SK-N-SH treated with all-trans-retinoic acid at 6 μM for 48 hours (cell line): ENCODE results near the gene PSME3.

Source experiments
- ATAC-seq: fragments of 200-7000 bp; cut with Tn5 transposase; 3 replicates; pipeline ENCODE4 v1.9.1; 2020; ENCODE audit warnings: mild to moderate bottlenecking, moderate library complexity
- ARNTL ChIP-seq: fragments of 450-650 bp; formaldehyde crosslinking; IDR thresholded peaks from 2 replicates; pipeline ENCODE4 v1.5.0; 2020; ENCODE audit warnings: low read depth, mild to moderate bottlenecking, moderate library complexity, borderline replicate concordance
- BACH2 ChIP-seq: fragments of 250-450 bp; sonication (Bioruptor Pico); IDR thresholded peaks from 2 replicates; pipeline ENCODE4 v1.9.0; 2021; ENCODE audit warnings: mild to moderate bottlenecking, borderline replicate concordance
- CSDC2 ChIP-seq: fragments of 250-450 bp; sonication (Bioruptor Pico); IDR thresholded peaks from 2 replicates; pipeline ENCODE4 v1.5.0; 2020; ENCODE audit warnings: mild to moderate bottlenecking, moderate library complexity
- CSRNP3 ChIP-seq: fragments of 250-450 bp; sonication (Bioruptor Pico); IDR thresholded peaks from 2 replicates; pipeline ENCODE4 v1.5.1; 2021; ENCODE audit warnings: mild to moderate bottlenecking, moderate library complexity
- GLIS3 ChIP-seq: fragments of 250-450 bp; sonication (Bioruptor Pico); IDR thresholded peaks from 2 replicates; pipeline ENCODE4 v1.5.0; 2020; ENCODE audit warnings: mild to moderate bottlenecking, moderate library complexity
- ISL1 ChIP-seq: fragments of 250-450 bp; sonication (Bioruptor Pico); IDR thresholded peaks from 2 replicates; pipeline ENCODE4 v2.1.2; 2022; ENCODE audit warnings: mild to moderate bottlenecking, moderate library complexity
- OSR1 ChIP-seq: fragments of 250-450 bp; sonication (Bioruptor Pico); IDR thresholded peaks from 2 replicates; pipeline ENCODE4 v1.8.0; 2022; ENCODE audit warnings: moderate library complexity, mild to moderate bottlenecking, inconsistent platforms
- POU6F1 ChIP-seq: fragments of 250-450 bp; sonication (Bioruptor Pico); IDR thresholded peaks from 2 replicates; pipeline ENCODE4 v1.8.0; 2021; ENCODE audit warnings: low read depth, mild to moderate bottlenecking, moderate library complexity, borderline replicate concordance
- PPARA ChIP-seq: fragments of 250-450 bp; sonication (Bioruptor Pico); IDR thresholded peaks from 2 replicates; pipeline ENCODE4 v1.5.0; 2020; ENCODE audit warnings: mild to moderate bottlenecking, borderline replicate concordance
- RARB ChIP-seq: fragments of 250-450 bp; sonication (Bioruptor Pico); IDR thresholded peaks from 2 replicates; pipeline ENCODE4 v1.8.0; 2021; ENCODE audit warnings: mild to moderate bottlenecking, moderate library complexity
- SNAI2 ChIP-seq: fragments of 250-450 bp; sonication (Bioruptor Pico); IDR thresholded peaks from 2 replicates; pipeline ENCODE4 v1.5.0; 2020; ENCODE audit warnings: mild to moderate bottlenecking, moderate library complexity
- TCF4 ChIP-seq: fragments of 250-450 bp; sonication (Bioruptor Pico); IDR thresholded peaks from 2 replicates; pipeline ENCODE4 v1.8.0; 2021; ENCODE audit warnings: mild to moderate bottlenecking, moderate library complexity, borderline replicate concordance
- TOX ChIP-seq: fragments of 250-450 bp; sonication (Bioruptor Pico); IDR thresholded peaks from 2 replicates; pipeline ENCODE4 v1.8.0; 2021; ENCODE audit warnings: mild to moderate bottlenecking, moderate library complexity, borderline replicate concordance
- TSHZ2 ChIP-seq: fragments of 250-450 bp; sonication (Bioruptor Pico); IDR thresholded peaks from 2 replicates; pipeline ENCODE4 v1.5.0; 2020; ENCODE audit warnings: mild to moderate bottlenecking, moderate library complexity
- ZC3H10 ChIP-seq: fragments of 250-450 bp; sonication (Bioruptor Pico); IDR thresholded peaks from 2 replicates; pipeline ENCODE4 v1.5.1; 2021; ENCODE audit warnings: mild to moderate bottlenecking, moderate library complexity
- ZFP3 ChIP-seq: fragments of 250-450 bp; sonication (Bioruptor Pico); IDR thresholded peaks from 2 replicates; pipeline ENCODE4 v1.5.0; 2020; ENCODE audit warnings: mild to moderate bottlenecking, moderate library complexity
- ZNF70 ChIP-seq: fragments of 450-650 bp; formaldehyde crosslinking; IDR thresholded peaks from 2 replicates; pipeline ENCODE4 v1.5.0; 2020; ENCODE audit warnings: mild to moderate bottlenecking, moderate library complexity
- ZNF8 ChIP-seq: fragments of 450-650 bp; formaldehyde crosslinking; IDR thresholded peaks from 2 replicates; pipeline ENCODE4 v1.5.0; 2020; ENCODE audit warnings: mild to moderate bottlenecking, moderate library complexity

PSME3 gene

GRCh38 chr17:42795465-42795864 is 37.7 kb upstream of the PSME3 start:
- ATAC-seq = no peak
- TF ChIP-seq RARB (no peak), CSDC2 (no peak), PPARA (no peak), GLIS3 (CRISPR knock-in tag) (no peak), TOX (no peak), ZFP3 (CRISPR knock-in tag) (no peak), ZNF70 (CRISPR knock-in tag) (no peak), ZC3H10 (CRISPR knock-in tag) (no peak), ZNF8 (CRISPR knock-in tag) (no peak), OSR1 (CRISPR knock-in tag) (no peak), TCF4 (no peak), SNAI2 (CRISPR knock-in tag) (no peak), POU6F1 (CRISPR knock-in tag) (no peak), TSHZ2 (CRISPR knock-in tag) (no peak)

GRCh38 chr17:42796066-42796758 is 37.0 kb upstream of the PSME3 start:
- ATAC-seq = no peak
- no peak for TF ChIP-seq ZFP3 (CRISPR knock-in tag)
- no peak for TF ChIP-seq POU6F1 (CRISPR knock-in tag)
- no peak for TF ChIP-seq TSHZ2 (CRISPR knock-in tag)
- TF ChIP-seq ISL1 = no peak
- TF ChIP-seq CSDC2 = no peak
- TF ChIP-seq ARNTL (CRISPR knock-in tag) = no peak
- TF ChIP-seq SNAI2 (CRISPR knock-in tag) = no peak
- no peak for TF ChIP-seq BACH2 (CRISPR knock-in tag)
- TF ChIP-seq TOX = no peak
- no peak for TF ChIP-seq GLIS3 (CRISPR knock-in tag)
- no peak for TF ChIP-seq CSRNP3
- no peak for TF ChIP-seq ZNF8 (CRISPR knock-in tag)
- TF ChIP-seq, all 23 proteins: peak for 0
